Measurements from ENCODE around the gene ECM2.

DNA sequence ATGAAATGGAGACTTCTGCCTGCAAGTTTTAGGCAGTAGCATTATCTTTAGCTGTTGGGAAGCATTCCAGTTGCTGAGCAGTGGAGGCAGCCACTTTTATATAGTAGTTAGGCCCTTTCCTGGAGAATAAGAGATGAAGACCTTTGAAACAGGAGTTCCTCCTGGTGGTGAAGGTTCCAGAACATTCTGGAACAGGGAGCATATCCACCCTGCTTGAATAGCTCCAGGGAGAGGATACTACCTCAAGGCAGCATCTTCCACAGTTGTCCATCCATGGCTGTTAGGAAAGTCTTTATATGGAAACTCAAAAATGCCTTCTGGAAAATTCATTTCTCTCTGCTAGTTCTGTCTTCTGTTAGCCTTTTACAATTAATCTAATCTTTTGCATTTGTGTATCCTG is 56.4 kb downstream of the ECM2 start:
- TF ChIP-seq POLR2AphosphoS5 (IDR thresholded peaks at IDR 0.05; ENCODE audit: low read depth, low read length) (no peak), ZNF274 (IDR thresholded peaks at IDR 0.05; ENCODE audit: low read depth, low read length) (no peak), EZH2 (IDR thresholded peaks at IDR 0.05) (no peak), SIN3A (IDR thresholded peaks at IDR 0.05; ENCODE audit: low read depth) (no peak), POLR2A (IDR thresholded peaks at IDR 0.05; ENCODE audit: borderline replicate concordance, extremely low read depth, insufficient read depth, insufficient read length) (no peak), CBX3 (IDR thresholded peaks at IDR 0.05; ENCODE audit: low read depth) (no peak)
- TF ChIP-seq, protein P1, sequence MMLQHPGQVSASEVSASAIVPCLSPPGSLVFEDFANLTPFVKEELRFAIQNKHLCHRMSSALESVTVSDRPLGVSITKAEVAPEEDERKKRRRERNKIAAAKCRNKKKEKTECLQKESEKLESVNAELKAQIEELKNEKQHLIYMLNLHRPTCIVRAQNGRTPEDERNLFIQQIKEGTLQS (IDR thresholded peaks at IDR 0.05) = no peak
- TF ChIP-seq, protein P2, sequence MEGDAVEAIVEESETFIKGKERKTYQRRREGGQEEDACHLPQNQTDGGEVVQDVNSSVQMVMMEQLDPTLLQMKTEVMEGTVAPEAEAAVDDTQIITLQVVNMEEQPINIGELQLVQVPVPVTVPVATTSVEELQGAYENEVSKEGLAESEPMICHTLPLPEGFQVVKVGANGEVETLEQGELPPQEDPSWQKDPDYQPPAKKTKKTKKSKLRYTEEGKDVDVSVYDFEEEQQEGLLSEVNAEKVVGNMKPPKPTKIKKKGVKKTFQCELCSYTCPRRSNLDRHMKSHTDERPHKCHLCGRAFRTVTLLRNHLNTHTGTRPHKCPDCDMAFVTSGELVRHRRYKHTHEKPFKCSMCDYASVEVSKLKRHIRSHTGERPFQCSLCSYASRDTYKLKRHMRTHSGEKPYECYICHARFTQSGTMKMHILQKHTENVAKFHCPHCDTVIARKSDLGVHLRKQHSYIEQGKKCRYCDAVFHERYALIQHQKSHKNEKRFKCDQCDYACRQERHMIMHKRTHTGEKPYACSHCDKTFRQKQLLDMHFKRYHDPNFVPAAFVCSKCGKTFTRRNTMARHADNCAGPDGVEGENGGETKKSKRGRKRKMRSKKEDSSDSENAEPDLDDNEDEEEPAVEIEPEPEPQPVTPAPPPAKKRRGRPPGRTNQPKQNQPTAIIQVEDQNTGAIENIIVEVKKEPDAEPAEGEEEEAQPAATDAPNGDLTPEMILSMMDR (IDR thresholded peaks at IDR 0.05 in 2 of 3, conservative IDR thresholded peaks at IDR 0.05 in 1 of 3; ENCODE audit: borderline replicate concordance in 1 of 3, insufficient read depth in 1 of 3, low read depth in 2 of 3, low read length in 2 of 3) = no peak

Measured in HCT116 (cell line).